Stimulated activated CD4-positive, alpha-beta T cell treated with anti-CD3 and anti-CD28 coated beads, Interleukin-15, amount 100 ng/mL, for 24 hours (primary cell): Measurements from ENCODE around the gene PRRG1.
"Not testable (repeated sequence)": the region's sequence is repeated elsewhere in the genome, so short reads cannot be mapped to it uniquely, and the experiment has no call there.

ENCODE experiments used
- DNase-seq: peaks from one replicate; pipeline ENCODE4 v3.0.0-alpha.2; 2020

The PRRG1 gene

GRCh38 chrX:37380256-37380655 is 31.1 kb downstream of the PRRG1 start:
- no peak for DNase-seq

GRCh38 chrX:37380924-37381323 is 31.8 kb downstream of the PRRG1 start:
- no peak for DNase-seq

GRCh38 chrX:37383313-37383712 is 34.1 kb downstream of the PRRG1 start:
- DNase-seq: no peak

- DNase-seq: no peak
Measured at GRCh38 chrX:37388413-37388812, 39.2 kb downstream of the PRRG1 start.

GRCh38 chrX:37405956-37406355 is 56.8 kb downstream of the PRRG1 start:
- DNase-seq: no peak

GRCh38 chrX:37407736-37408135 is 58.6 kb downstream of the PRRG1 start:
- DNase-seq: no peak

GRCh38 chrX:37409278-37409677 is 60.1 kb downstream of the PRRG1 start:
- DNase-seq: no peak

- DNase-seq: no peak
Measured at GRCh38 chrX:37420185-37420584, 71.0 kb downstream of the PRRG1 start.

GRCh38 chrX:37420756-37421155 is 71.6 kb downstream of the PRRG1 start:
- no peak for DNase-seq

- no peak for DNase-seq
Measured at GRCh38 chrX:37424000-37424429, 74.9 kb downstream of the PRRG1 start.

GRCh38 chrX:37425370-37425769 is 76.2 kb downstream of the PRRG1 start:
- no peak for DNase-seq

- not testable (repeated sequence) for DNase-seq
Measured at GRCh38 chrX:37428962-37429361, 79.8 kb downstream of the PRRG1 start.

GRCh38 chrX:37434362-37434761 is 85.2 kb downstream of the PRRG1 start:
- DNase-seq: no peak

GRCh38 chrX:37437160-37437559 is 88.0 kb downstream of the PRRG1 start:
- no peak for DNase-seq

- DNase-seq: no peak
Measured at GRCh38 chrX:37441377-37441776, 92.2 kb downstream of the PRRG1 start.

- no peak for DNase-seq
Measured at GRCh38 chrX:37445182-37445581, 96.0 kb downstream of the PRRG1 start.

- no peak for DNase-seq
Measured at GRCh38 chrX:37453821-37454220, 104.7 kb downstream of the PRRG1 start.

- no peak for DNase-seq
Measured at GRCh38 chrX:37454537-37455285, 105.5 kb downstream of the PRRG1 start.

GRCh38 chrX:37455381-37455780 is 106.2 kb downstream of the PRRG1 start:
- no peak for DNase-seq

GRCh38 chrX:37460285-37460684 is 111.1 kb downstream of the PRRG1 start:
- not testable (repeated sequence) for DNase-seq

GRCh38 chrX:37462346-37462745 is 113.2 kb downstream of the PRRG1 start:
- no peak for DNase-seq

GRCh38 chrX:37468124-37468739 is 119.1 kb downstream of the PRRG1 start:
- DNase-seq: no peak

GRCh38 chrX:37470711-37471110 is 121.5 kb downstream of the PRRG1 start:
- DNase-seq: no peak

- no peak for DNase-seq
Measured at GRCh38 chrX:37472836-37473235, 123.7 kb downstream of the PRRG1 start.

GRCh38 chrX:37474478-37474877 is 125.3 kb downstream of the PRRG1 start:
- no peak for DNase-seq
